Measurements from ENCODE around the gene LARP1B.

DNA sequence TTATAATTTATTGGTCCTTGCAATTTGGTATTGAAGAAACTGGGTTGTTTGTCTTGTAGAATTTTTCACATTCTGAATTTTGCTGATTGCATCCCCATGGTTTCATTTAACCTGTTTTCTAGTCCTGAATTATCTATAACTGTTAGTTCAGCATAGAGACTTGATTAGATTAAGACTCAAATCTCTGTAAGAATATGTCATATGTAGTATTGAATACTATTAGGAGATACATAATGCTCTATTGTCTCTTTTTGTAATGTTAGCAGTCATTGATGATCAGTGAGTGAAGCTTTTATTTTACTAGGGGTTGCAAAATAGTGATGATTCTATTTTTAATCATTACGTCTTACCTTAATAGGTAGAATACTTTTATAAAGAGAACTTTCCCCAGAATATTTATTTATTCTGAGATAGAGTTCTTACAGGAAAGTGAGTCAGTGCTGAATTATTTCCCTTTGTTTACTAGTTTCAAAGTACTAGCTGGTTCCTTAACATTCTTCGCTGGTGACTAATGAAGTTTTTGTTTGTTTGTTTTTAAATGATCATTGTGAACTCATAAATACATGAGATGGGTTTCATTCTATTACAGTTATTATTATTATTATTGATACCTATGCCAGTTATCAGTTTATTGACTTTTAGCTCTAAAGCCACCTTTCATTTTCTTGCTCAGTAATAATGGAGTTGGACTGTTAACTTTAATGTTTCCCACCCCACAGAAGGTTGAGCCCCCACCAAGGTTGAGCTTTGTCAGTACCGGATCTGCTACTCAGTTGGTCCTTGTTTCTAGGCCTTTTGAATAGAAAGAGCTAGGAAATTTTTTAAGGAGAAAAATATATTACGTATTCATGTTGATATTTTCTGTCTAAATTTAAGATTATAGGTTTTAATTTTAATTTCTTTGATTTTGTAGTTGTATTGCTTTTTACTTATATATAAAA is 102.3 kb downstream of the LARP1B start:
- no peak for TF ChIP-seq FOXJ3 (CRISPR knock-in tag; IDR thresholded peaks at IDR 0.05)
- TF ChIP-seq, protein P1, sequence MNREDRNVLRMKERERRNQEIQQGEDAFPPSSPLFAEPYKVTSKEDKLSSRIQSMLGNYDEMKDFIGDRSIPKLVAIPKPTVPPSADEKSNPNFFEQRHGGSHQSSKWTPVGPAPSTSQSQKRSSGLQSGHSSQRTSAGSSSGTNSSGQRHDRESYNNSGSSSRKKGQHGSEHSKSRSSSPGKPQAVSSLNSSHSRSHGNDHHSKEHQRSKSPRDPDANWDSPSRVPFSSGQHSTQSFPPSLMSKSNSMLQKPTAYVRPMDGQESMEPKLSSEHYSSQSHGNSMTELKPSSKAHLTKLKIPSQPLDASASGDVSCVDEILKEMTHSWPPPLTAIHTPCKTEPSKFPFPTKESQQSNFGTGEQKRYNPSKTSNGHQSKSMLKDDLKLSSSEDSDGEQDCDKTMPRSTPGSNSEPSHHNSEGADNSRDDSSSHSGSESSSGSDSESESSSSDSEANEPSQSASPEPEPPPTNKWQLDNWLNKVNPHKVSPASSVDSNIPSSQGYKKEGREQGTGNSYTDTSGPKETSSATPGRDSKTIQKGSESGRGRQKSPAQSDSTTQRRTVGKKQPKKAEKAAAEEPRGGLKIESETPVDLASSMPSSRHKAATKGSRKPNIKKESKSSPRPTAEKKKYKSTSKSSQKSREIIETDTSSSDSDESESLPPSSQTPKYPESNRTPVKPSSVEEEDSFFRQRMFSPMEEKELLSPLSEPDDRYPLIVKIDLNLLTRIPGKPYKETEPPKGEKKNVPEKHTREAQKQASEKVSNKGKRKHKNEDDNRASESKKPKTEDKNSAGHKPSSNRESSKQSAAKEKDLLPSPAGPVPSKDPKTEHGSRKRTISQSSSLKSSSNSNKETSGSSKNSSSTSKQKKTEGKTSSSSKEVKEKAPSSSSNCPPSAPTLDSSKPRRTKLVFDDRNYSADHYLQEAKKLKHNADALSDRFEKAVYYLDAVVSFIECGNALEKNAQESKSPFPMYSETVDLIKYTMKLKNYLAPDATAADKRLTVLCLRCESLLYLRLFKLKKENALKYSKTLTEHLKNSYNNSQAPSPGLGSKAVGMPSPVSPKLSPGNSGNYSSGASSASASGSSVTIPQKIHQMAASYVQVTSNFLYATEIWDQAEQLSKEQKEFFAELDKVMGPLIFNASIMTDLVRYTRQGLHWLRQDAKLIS (CRISPR knock-in tag; IDR thresholded peaks at IDR 0.05), result no peak
- TF ChIP-seq ZNF408 (CRISPR knock-in tag; IDR thresholded peaks at IDR 0.05; ENCODE audit: low read depth), result no peak
